Omental fat pad (tissue), 4 donors: Measurements from ENCODE around the gene INPP5A. TPM values are rescaled to one million over a fixed set of nuclear protein-coding genes. Genes with fewer than 3 reads are reported as not detected.
"Not testable (repeated sequence)": the region's sequence is repeated elsewhere in the genome, so short reads cannot be mapped to it uniquely, and the experiment has no call there.

Experiments
- ATAC-seq: fragments of 150-250 bp; one replicate; pipeline ENCODE4 v1.9.1; 2016; ENCODE audit warnings: mild to moderate bottlenecking, moderate library complexity; ENCODE audit not compliant: low FRiP score
- DNase-seq: peaks from one replicate; pipeline ENCODE4 v3.0.0-alpha.2; 2019; ENCODE audit warnings: low spot score
- total RNA-seq, 4 donors: library from RNA; depleted of rRNA; stranded (reverse); fragments of >200 nt; gene quantifications; one replicate each; pipeline ENCODE4 v1.1.0, GENCODE V29; 2016
- TF ChIP-seq, protein P1 (sequence below), 3 donors: fragments of 450-650 bp; IDR thresholded peaks; one replicate each; pipeline ENCODE4 v1.5.1; 2016 to 2017; ENCODE audit warnings: antibody characterized with exemption in 3 of 3, mild to moderate bottlenecking in 3 of 3, moderate library complexity in 2 of 3

INPP5A gene
- total RNA-seq, 4 donors from 2014 or later, result 34.1 to 49.3 (median 43.3) TPM

DNA sequence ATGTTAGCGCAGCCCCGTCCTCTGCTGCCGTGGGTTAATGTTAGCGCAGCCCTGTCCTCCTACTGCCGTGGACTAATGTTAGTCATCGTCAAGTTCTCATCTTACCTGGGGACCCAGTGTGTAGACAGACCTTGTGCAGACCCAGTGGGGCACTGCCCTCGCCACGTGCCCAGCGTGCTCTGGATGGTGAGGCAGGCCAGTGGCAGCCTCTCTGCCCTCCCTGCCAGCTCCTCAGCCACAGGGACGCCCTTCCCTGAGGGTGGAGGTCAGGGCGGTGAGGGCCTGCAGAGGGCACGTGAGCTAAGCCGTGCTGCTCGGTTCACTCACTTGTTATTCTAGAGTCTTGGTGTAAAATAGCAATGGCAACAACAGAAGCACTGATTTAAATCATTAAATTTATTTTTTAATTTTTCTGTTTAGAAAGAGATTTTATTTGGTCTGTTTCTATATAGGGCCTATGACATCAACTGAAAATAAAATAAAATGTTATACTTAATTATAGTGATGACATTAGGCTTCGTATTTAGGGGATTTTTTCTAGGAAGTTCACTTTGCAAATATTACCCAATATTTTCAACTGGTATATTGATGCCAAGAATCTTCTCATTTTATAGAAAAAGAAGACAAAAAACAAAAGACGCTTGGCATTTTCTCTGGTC, 199.9 kb downstream of the INPP5A start:
- ATAC-seq, result no peak

GRCh38 chr10:132738454-132739224, 201.1 kb downstream of the INPP5A start:
- TF ChIP-seq, protein P1, sequence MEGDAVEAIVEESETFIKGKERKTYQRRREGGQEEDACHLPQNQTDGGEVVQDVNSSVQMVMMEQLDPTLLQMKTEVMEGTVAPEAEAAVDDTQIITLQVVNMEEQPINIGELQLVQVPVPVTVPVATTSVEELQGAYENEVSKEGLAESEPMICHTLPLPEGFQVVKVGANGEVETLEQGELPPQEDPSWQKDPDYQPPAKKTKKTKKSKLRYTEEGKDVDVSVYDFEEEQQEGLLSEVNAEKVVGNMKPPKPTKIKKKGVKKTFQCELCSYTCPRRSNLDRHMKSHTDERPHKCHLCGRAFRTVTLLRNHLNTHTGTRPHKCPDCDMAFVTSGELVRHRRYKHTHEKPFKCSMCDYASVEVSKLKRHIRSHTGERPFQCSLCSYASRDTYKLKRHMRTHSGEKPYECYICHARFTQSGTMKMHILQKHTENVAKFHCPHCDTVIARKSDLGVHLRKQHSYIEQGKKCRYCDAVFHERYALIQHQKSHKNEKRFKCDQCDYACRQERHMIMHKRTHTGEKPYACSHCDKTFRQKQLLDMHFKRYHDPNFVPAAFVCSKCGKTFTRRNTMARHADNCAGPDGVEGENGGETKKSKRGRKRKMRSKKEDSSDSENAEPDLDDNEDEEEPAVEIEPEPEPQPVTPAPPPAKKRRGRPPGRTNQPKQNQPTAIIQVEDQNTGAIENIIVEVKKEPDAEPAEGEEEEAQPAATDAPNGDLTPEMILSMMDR (IDR thresholded peaks at IDR 0.05), result no peak
- DNase-seq (no peak), ATAC-seq (no peak)

More for the DNA sequence above, 199.9 kb downstream of the INPP5A start:
- DNase-seq, result no peak
- TF ChIP-seq, protein P1 (IDR thresholded peaks at IDR 0.05), result no peak

DNA sequence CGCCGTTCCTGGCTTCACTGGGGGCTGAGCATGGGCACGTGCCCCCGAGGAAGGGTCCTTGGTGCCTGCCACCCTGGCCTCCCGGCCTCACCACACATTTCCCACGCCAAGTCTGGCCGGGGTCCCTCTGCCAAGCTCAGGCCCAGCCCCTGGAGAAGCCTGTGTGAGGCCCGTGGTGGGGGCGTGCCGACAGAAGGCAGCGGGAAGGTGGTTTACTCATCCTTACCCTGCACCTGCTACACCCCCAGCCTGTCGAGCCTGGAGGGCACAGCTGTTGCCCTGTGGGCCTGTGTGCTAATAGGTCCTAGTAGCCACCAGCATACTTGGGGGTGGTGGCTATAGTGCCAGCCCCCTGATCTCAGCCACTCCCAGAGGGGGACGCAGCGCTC, 201.6 kb downstream of the INPP5A start:
- TF ChIP-seq, protein P1 (IDR thresholded peaks at IDR 0.05), result no peak
- DNase-seq, result no peak
- no peak for ATAC-seq

DNA sequence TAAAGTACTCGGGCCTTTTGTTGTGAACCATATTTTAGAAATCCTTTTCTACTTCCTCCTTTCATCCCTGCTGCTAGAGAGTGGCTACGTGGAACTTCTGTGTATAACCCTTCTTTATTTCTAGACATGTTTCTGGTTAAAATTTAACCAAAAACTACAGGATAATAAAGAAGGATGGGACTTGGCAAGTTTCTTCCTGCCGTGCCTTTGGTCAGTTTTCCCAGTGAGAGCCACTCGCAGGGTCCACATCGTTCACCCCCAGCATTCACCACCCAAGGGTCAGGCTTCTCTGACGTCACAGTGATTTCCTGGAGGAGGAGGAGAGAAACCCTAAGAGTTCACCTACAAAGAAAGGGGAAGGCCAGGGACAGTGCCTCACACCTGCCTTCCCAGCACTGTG, 203.0 kb downstream of the INPP5A start:
- no peak for DNase-seq
- TF ChIP-seq, protein P1 (IDR thresholded peaks at IDR 0.05), result no peak
- ATAC-seq, result no peak

GRCh38 chr10:132742167-132742836, 204.7 kb downstream of the INPP5A start:
- ATAC-seq (no peak), DNase-seq (no peak)
- TF ChIP-seq, protein P1 (IDR thresholded peaks at IDR 0.05), result no peak

GRCh38 chr10:132742837-132743194, 205.2 kb downstream of the INPP5A start:
- no peak for ATAC-seq
- TF ChIP-seq, protein P1 (IDR thresholded peaks at IDR 0.05), result no peak
- DNase-seq, result no peak

- DNase-seq, result not testable (repeated sequence)
- peak; percentile 45 for ATAC-seq
These were observed 205.8 kb downstream of the INPP5A start for GRCh38 chr10:132743196-132743924.
